H1 (cell line): ENCODE data around the gene SLC4A9. TPM values are rescaled to one million over a fixed set of nuclear protein-coding genes. Genes with fewer than 3 reads are reported as not detected.

ENCODE experiments used
- CTCF ChIA-PET: fragments of 300-600 bp; sonication (Branson Sonifier 250); formaldehyde crosslinking; loops from one replicate; lab custom pipeline; 2021; ENCODE audit not compliant: partially characterized antibody; lab: Charles Lee
- POLR2A ChIA-PET: fragments of 300-600 bp; sonication (Branson Sonifier 250); formaldehyde crosslinking; loops from one replicate; lab custom pipeline; 2021; ENCODE audit warnings: inconsistent platforms; ENCODE audit not compliant: partially characterized antibody; lab: Charles Lee
- DNase-seq, 2 experiments: peaks; one replicate each; pipeline versions ENCODE4 v3.0.0 to v3.0.0-alpha.2; 2010 to 2022; ENCODE audit warnings: low spot score in 2 of 2, low read depth in 1 of 2, mixed read lengths in 1 of 2
- FAIRE-seq: peaks from 2 replicates; lab custom pipeline; 2011; peaks lifted over from hg19 to GRCh38; lab: Jason Lieb, UNC
- H2AFZ ChIP-seq: 2 replicates; pipeline ENCODE4 v1.8.1; 2012; ENCODE audit warnings: low read length, inconsistent platforms
- H2AK5ac ChIP-seq: 2 replicates; pipeline ENCODE4 v1.6.1; 2013; ENCODE audit warnings: low read depth, low read length
- H2BK120ac ChIP-seq: replicated peaks from 2 replicates; pipeline ENCODE3; 2013; ENCODE audit warnings: low read depth, low read length, inconsistent platforms
- H2BK12ac ChIP-seq: 2 replicates; pipeline ENCODE4 v1.6.1; 2013; ENCODE audit warnings: low read depth, low read length
- H2BK15ac ChIP-seq: 2 replicates; pipeline ENCODE4 v1.6.1; 2013; ENCODE audit warnings: low read length
- H2BK20ac ChIP-seq: 2 replicates; pipeline ENCODE4 v1.6.1; 2013; ENCODE audit warnings: low read length
- H2BK5ac ChIP-seq: 2 replicates; pipeline ENCODE4 v1.6.1; 2013; ENCODE audit warnings: low read depth, low read length
- H3K14ac ChIP-seq: 2 replicates; pipeline ENCODE4 v1.6.1; 2013; ENCODE audit warnings: inconsistent platforms; ENCODE audit not compliant: insufficient read length
- H3K18ac ChIP-seq: 2 replicates; pipeline ENCODE4 v1.6.1; 2013; ENCODE audit warnings: low read length; ENCODE audit errors: extremely low read depth
- H3K23ac ChIP-seq: 2 replicates; pipeline ENCODE4 v1.6.1; 2013; ENCODE audit warnings: inconsistent platforms; ENCODE audit not compliant: insufficient read length
- H3K23me2 ChIP-seq: 2 replicates; pipeline ENCODE4 v1.6.1; 2013; ENCODE audit warnings: low read depth, low read length
- H3K27ac ChIP-seq: 2 replicates; pipeline ENCODE4 v1.6.1; 2011; ENCODE audit warnings: low read depth, low read length, inconsistent platforms
- H3K27me3 ChIP-seq, 4 experiments: replicated peaks in 1 of 4; 1 replicate in 1 of 4; 2 replicates in 3 of 4; pipeline versions ENCODE4 v1.6.1 to v1.8.1; 2011 to 2013; ENCODE audit warnings: low read length in 3 of 4, mild to moderate bottlenecking in 3 of 4, inconsistent platforms in 2 of 4, mixed read lengths in 2 of 4, moderate library complexity in 1 of 4; ENCODE audit not compliant: control insufficient read depth in 3 of 4, insufficient read depth in 3 of 4; ENCODE audit errors: extremely low read depth in 1 of 4
- H3K36me3 ChIP-seq, 4 experiments: 2 replicates each; pipeline versions ENCODE4 v1.6.1 to v1.8.1; 2011 to 2013; ENCODE audit warnings: mild to moderate bottlenecking in 4 of 4, low read length in 3 of 4, moderate library complexity in 2 of 4, control low read depth in 1 of 4, inconsistent platforms in 1 of 4; ENCODE audit not compliant: insufficient read depth in 4 of 4, control insufficient read depth in 2 of 4
- H3K4ac ChIP-seq: replicated peaks from 2 replicates; pipeline ENCODE3; 2013; ENCODE audit warnings: low read length, low read depth, mixed read lengths, inconsistent platforms; ENCODE audit not compliant: insufficient read length
- H3K4me1 ChIP-seq, 4 experiments: replicated peaks in 1 of 4; 1 replicate in 1 of 4; 2 replicates in 3 of 4; pipeline versions ENCODE4 v1.6.1 to v1.8.1; 2011 to 2013; ENCODE audit warnings: low read length in 3 of 4, inconsistent platforms in 2 of 4, mixed read lengths in 1 of 4; ENCODE audit not compliant: insufficient read depth in 4 of 4, control insufficient read depth in 3 of 4
- H3K4me2 ChIP-seq, 2 experiments: 2 replicates each; pipeline versions ENCODE4 v1.6.1 to v1.8.1; 2011 to 2013; ENCODE audit warnings: low read depth in 2 of 2, low read length in 2 of 2, control low read depth in 1 of 2, inconsistent platforms in 1 of 2, mild to moderate bottlenecking in 1 of 2; ENCODE audit not compliant: insufficient read depth in 1 of 2
- H3K4me3 ChIP-seq, 4 experiments: fragments of 200-600, 300-600 bp in 1 of 4; sonication (generic), shearing (Covaris generic), sonication (Bioruptor Twin) in 1 of 4; 2 replicates each; pipeline versions ENCODE4 v1.5.1 to v1.8.1; 2011 to 2016; ENCODE audit warnings: low read length in 4 of 4, low read depth in 3 of 4, control low read depth in 2 of 4, inconsistent platforms in 2 of 4, mild to moderate bottlenecking in 2 of 4, mixed read lengths in 1 of 4, moderate library complexity in 1 of 4; ENCODE audit not compliant: insufficient read depth in 2 of 4; ENCODE audit errors: extremely low read depth in 1 of 4
- H3K56ac ChIP-seq: replicated peaks from 2 replicates; pipeline ENCODE3; 2013; ENCODE audit warnings: low read depth, mild to moderate bottlenecking, mixed read lengths, low read length, inconsistent platforms; ENCODE audit not compliant: insufficient read length
- H3K79me1 ChIP-seq: 2 replicates; pipeline ENCODE4 v1.6.1; 2013; ENCODE audit warnings: low read depth, low read length, control low read depth
- H3K79me2 ChIP-seq, 2 experiments: 2 replicates each; pipeline versions ENCODE4 v1.6.1 to v1.8.1; 2012 to 2013; ENCODE audit warnings: low read length in 2 of 2, mild to moderate bottlenecking in 2 of 2, inconsistent platforms in 1 of 2; ENCODE audit not compliant: insufficient read depth in 2 of 2, control insufficient read depth in 1 of 2
- H3K9ac ChIP-seq, 4 experiments: replicated peaks in 1 of 4; 1 replicate in 1 of 4; 2 replicates in 3 of 4; pipeline versions ENCODE4 v1.6.1 to v1.8.1; 2011 to 2013; ENCODE audit warnings: low read depth in 3 of 4, low read length in 3 of 4, control low read depth in 2 of 4, mild to moderate bottlenecking in 2 of 4, moderate library complexity in 2 of 4, inconsistent platforms in 1 of 4; ENCODE audit errors: extremely low read depth in 1 of 4
- H3K9me3 ChIP-seq, 2 experiments: 2 replicates each; pipeline versions ENCODE4 v1.6.1 to v1.8.1; 2012 to 2013; ENCODE audit warnings: mild to moderate bottlenecking in 2 of 2, moderate library complexity in 2 of 2, control low read depth in 1 of 2, inconsistent platforms in 1 of 2, low read depth in 1 of 2, low read length in 1 of 2, mixed read lengths in 1 of 2; ENCODE audit not compliant: insufficient read depth in 2 of 2
- H4K20me1 ChIP-seq, 2 experiments: replicated peaks in 1 of 2; 2 replicates each; pipeline versions ENCODE3 to v1.8.1; 2011 to 2013; ENCODE audit warnings: inconsistent platforms in 2 of 2, low read length in 2 of 2, mild to moderate bottlenecking in 1 of 2; ENCODE audit not compliant: insufficient read depth in 2 of 2, control insufficient read depth in 1 of 2
- H4K5ac ChIP-seq: 2 replicates; pipeline ENCODE4 v1.6.1; 2013; ENCODE audit warnings: low read length, low read depth, mixed read lengths, inconsistent platforms; ENCODE audit not compliant: insufficient read length
- H4K8ac ChIP-seq: 2 replicates; pipeline ENCODE4 v1.8.0; 2013; ENCODE audit warnings: mild to moderate bottlenecking, moderate library complexity, low read length, inconsistent platforms; ENCODE audit not compliant: insufficient read depth; ENCODE audit errors: extremely low read depth
- H4K91ac ChIP-seq: replicated peaks from 2 replicates; pipeline ENCODE3; 2013; ENCODE audit warnings: low read length, mixed read lengths, inconsistent platforms; ENCODE audit not compliant: insufficient read length
- MAFK ChIP-seq: IDR thresholded peaks from 2 replicates; pipeline ENCODE4 v1.6.1; 2012; ENCODE audit warnings: low read depth, mild to moderate bottlenecking, improper control_type of control experiment, low read length
- RBBP5 ChIP-seq: IDR thresholded peaks from 2 replicates; pipeline ENCODE4 v1.7.1; 2012; ENCODE audit warnings: low read depth, mild to moderate bottlenecking, inconsistent platforms, low read length, moderate library complexity, borderline replicate concordance
- WGBS, 2 experiments: shearing (Covaris generic) in 1 of 2; methylation state at CpG; one replicate each; pipeline versions ENCODE4 v1.1.6 to v1.1.7; 2013 to 2015; ENCODE audit warnings: low lambda C conversion rate in 2 of 2, mixed read lengths in 2 of 2, inconsistent platforms in 1 of 2, low coverage in 1 of 2, missing lambda C conversion rate in 1 of 2; ENCODE audit not compliant: insufficient replicate concordance in 2 of 2, insufficient coverage in 1 of 2, insufficient read length in 1 of 2; ENCODE audit errors: extremely low coverage in 1 of 2, missing lambda C conversion rate in 1 of 2; 5-methylcytosine and 5-hydroxymethylcytosine counted together
- polyA plus RNA-seq, 7 experiments: library from polyadenylated mRNA; depleted of rRNA in 3 of 7; stranded (reverse) in 5 of 7; unstranded in 2 of 7; fragments of >200 nt in 5 of 7; fragments of 200-250 nt in 2 of 7; gene quantifications; 1 replicate in 5 of 7; 2 replicates in 1 of 7; 4 replicates in 1 of 7; pipeline versions ENCODE4 v1.2.1 to v1.2.3, GENCODE V29; 2011 to 2013; ENCODE audit warnings: missing spikeins in 2 of 7, mixed read lengths in 2 of 7
- total RNA-seq: library from RNA; stranded (reverse); fragmentation: NEBNext Ultra II Directional; extraction: Animal tissue kit (Norgen Biotek cat#: 25700); gene quantifications from 2 replicates; pipeline ENCODE4 v1.2.1, GENCODE V29; 2021

Gene SLC4A9
- total and polyA plus RNA-seq, 2 of the 8 experiments (the other 6 are each of a cell fraction or from before 2014, with no cell fraction given) = 0.15 to 0.28 TPM

- H3K4me2 ChIP-seq = no peak overlapping the region
- H3K56ac ChIP-seq = no peak overlapping the region
- H3K14ac ChIP-seq = no peak overlapping the region
- 94% methylated on average over 1 of the region's 1 CpG; no CpG with 5 or more reads in 1 of the 2 experiments for WGBS, 2 experiments
- H3K27ac ChIP-seq = no peak overlapping the region
- no peaks in the 10 kb centered on the region for H3K9me3 ChIP-seq
- H3K36me3 ChIP-seq = no peaks in the 10 kb centered on the region
- FAIRE-seq (no peak), DNase-seq (no peak)
- H2BK20ac ChIP-seq = no peak overlapping the region
- POLR2A ChIA-PET = interaction anchor here (0.7 to 1.2 kb wide), 4 partner anchors 9 to 136 kb away, joined by 3 to 4 read pairs (median 3); no protein-coding TSS in a partner anchor
- H2BK5ac ChIP-seq = no peak overlapping the region
- H2BK15ac ChIP-seq = no peak overlapping the region
- no peak overlapping the region for H2AK5ac ChIP-seq
- H3K79me2 ChIP-seq = no peaks in the 10 kb centered on the region
- no peak overlapping the region for H4K5ac ChIP-seq
- H3K27me3 ChIP-seq = no peaks in the 10 kb centered on the region
- H3K4me3 ChIP-seq = no peak overlapping the region
- H3K23ac ChIP-seq = no peak overlapping the region
- no peak overlapping the region for H3K4ac ChIP-seq
- H2BK12ac ChIP-seq = no peak overlapping the region
- H3K23me2 ChIP-seq = no peaks in the 10 kb centered on the region
- no peak overlapping the region for H4K8ac ChIP-seq
- no peak overlapping the region for H2AFZ ChIP-seq
- H2BK120ac ChIP-seq = no peak overlapping the region
- H4K20me1 ChIP-seq = no peaks in the 10 kb centered on the region
- no peak overlapping the region for H3K9ac ChIP-seq
- no peaks in the 10 kb centered on the region for H3K4me1 ChIP-seq
- no peak overlapping the region for H4K91ac ChIP-seq
- no peak overlapping the region for H3K18ac ChIP-seq
- CTCF ChIA-PET = interaction anchor here (0.7 to 1.2 kb wide), 3 partner anchors 19 to 33 kb away, joined by 3 to 4 read pairs (median 4); no protein-coding TSS in a partner anchor
- H3K79me1 ChIP-seq = no peaks in the 10 kb centered on the region
- TF ChIP-seq RBBP5 (no peak), MAFK (no peak)
Observed at GRCh38 chr5:140391732-140392131, 31.7 kb downstream of the SLC4A9 start.
